H9 (cell line): ENCODE data around the gene KIRREL3. TPM values are rescaled to one million over a fixed set of nuclear protein-coding genes. Genes with fewer than 3 reads are reported as not detected.

ENCODE experiments used
- DNase-seq: peaks from one replicate; pipeline ENCODE4 v3.0.0-alpha.2; 2017
- H2AFZ ChIP-seq: one replicate; pipeline ENCODE4 v1.6.1; 2013; ENCODE audit warnings: mild to moderate bottlenecking, low read length, control low read depth, moderate library complexity
- H2AK5ac ChIP-seq: 2 replicates; pipeline ENCODE4 v1.6.1; 2013; ENCODE audit warnings: low read length, control low read depth, mixed read lengths; ENCODE audit not compliant: insufficient read length
- H2BK120ac ChIP-seq: one replicate; pipeline ENCODE4 v1.6.1; 2013; ENCODE audit warnings: low read depth, mild to moderate bottlenecking, low read length, control low read depth, inconsistent platforms; ENCODE audit not compliant: poor library complexity, severe bottlenecking
- H2BK12ac ChIP-seq: 2 replicates; pipeline ENCODE4 v1.6.1; 2013; ENCODE audit warnings: low read length, control low read depth, mixed read lengths, low read depth; ENCODE audit not compliant: insufficient read length
- H2BK15ac ChIP-seq: 2 replicates; pipeline ENCODE4 v1.6.1; 2013; ENCODE audit warnings: low read depth, low read length, control low read depth
- H2BK20ac ChIP-seq: one replicate; pipeline ENCODE4 v1.6.1; 2013; ENCODE audit warnings: low read depth, mild to moderate bottlenecking, low read length, control low read depth, inconsistent platforms; ENCODE audit not compliant: poor library complexity, severe bottlenecking
- H2BK5ac ChIP-seq: 2 replicates; pipeline ENCODE4 v1.6.1; 2013; ENCODE audit warnings: low read length, control low read depth, mixed read lengths; ENCODE audit not compliant: insufficient read length
- H3K14ac ChIP-seq: 2 replicates; pipeline ENCODE4 v1.6.1; 2013; ENCODE audit warnings: low read length, control low read depth; ENCODE audit not compliant: insufficient read depth
- H3K18ac ChIP-seq: 2 replicates; pipeline ENCODE4 v1.6.1; 2013; ENCODE audit warnings: low read depth, mild to moderate bottlenecking, mixed read lengths, low read length, control low read depth; ENCODE audit not compliant: insufficient read length
- H3K23ac ChIP-seq: 2 replicates; pipeline ENCODE4 v1.6.1; 2013; ENCODE audit warnings: low read length, control low read depth, mixed read lengths, low read depth; ENCODE audit not compliant: insufficient read length
- H3K23me2 ChIP-seq: 2 replicates; pipeline ENCODE4 v1.6.1; 2013; ENCODE audit warnings: low read depth, mild to moderate bottlenecking, mixed read lengths, low read length, control low read depth; ENCODE audit not compliant: insufficient read length, poor library complexity, severe bottlenecking
- H3K27ac ChIP-seq: 2 replicates; pipeline ENCODE4 v1.5.1; 2013; ENCODE audit warnings: low read length, control low read depth, mixed read lengths, low read depth; ENCODE audit not compliant: insufficient read length
- H3K27me3 ChIP-seq: 2 replicates; pipeline ENCODE4 v1.6.1; 2013; ENCODE audit warnings: low read length, control low read depth, inconsistent platforms; ENCODE audit not compliant: insufficient read depth
- H3K4ac ChIP-seq: 2 replicates; pipeline ENCODE4 v1.6.1; 2013; ENCODE audit warnings: low read depth, mild to moderate bottlenecking, control low read depth, inconsistent platforms, low read length, moderate library complexity
- H3K4me1 ChIP-seq: 2 replicates; pipeline ENCODE4 v1.6.1; 2013; ENCODE audit warnings: low read length, control low read depth, inconsistent platforms; ENCODE audit not compliant: insufficient read depth
- H3K4me2 ChIP-seq: 2 replicates; pipeline ENCODE4 v1.6.1; 2013; ENCODE audit warnings: low read length, control low read depth, mixed read lengths; ENCODE audit not compliant: insufficient read length, insufficient read depth
- H3K56ac ChIP-seq: 2 replicates; pipeline ENCODE4 v1.6.1; 2013; ENCODE audit warnings: low read depth, mild to moderate bottlenecking, mixed read lengths, low read length, control low read depth; ENCODE audit not compliant: insufficient read length
- H3K79me1 ChIP-seq: 2 replicates; pipeline ENCODE4 v1.6.1; 2013; ENCODE audit warnings: low read depth, mild to moderate bottlenecking, moderate library complexity, low read length, control low read depth, inconsistent platforms; ENCODE audit not compliant: insufficient read depth, poor library complexity, severe bottlenecking
- H3K79me2 ChIP-seq: 2 replicates; pipeline ENCODE4 v1.6.1; 2013; ENCODE audit warnings: low read length, control low read depth, inconsistent platforms; ENCODE audit not compliant: insufficient read depth
- H3K9ac ChIP-seq: 2 replicates; pipeline ENCODE4 v1.6.1; 2013; ENCODE audit warnings: low read length, control low read depth, mixed read lengths; ENCODE audit not compliant: insufficient read length; ENCODE audit errors: extremely low read depth
- H3K9me3 ChIP-seq: one replicate; pipeline ENCODE4 v1.6.1; 2013; ENCODE audit warnings: low read depth, low read length, inconsistent platforms; ENCODE audit not compliant: control insufficient read depth
- H3T11ph ChIP-seq: one replicate; pipeline ENCODE4 v1.6.1; 2013; ENCODE audit warnings: mild to moderate bottlenecking, low read length, control low read depth, inconsistent platforms
- H4K20me1 ChIP-seq: one replicate; pipeline ENCODE4 v1.6.1; 2013; ENCODE audit not compliant: control insufficient read depth, insufficient read length, insufficient read depth
- H4K5ac ChIP-seq: 2 replicates; pipeline ENCODE4 v1.6.1; 2013; ENCODE audit warnings: low read depth, mild to moderate bottlenecking, mixed read lengths, low read length, control low read depth; ENCODE audit not compliant: insufficient read length
- H4K8ac ChIP-seq: replicated peaks from 2 replicates; pipeline ENCODE4 v1.6.1; 2013; ENCODE audit warnings: low read length, control low read depth, mixed read lengths, low read depth; ENCODE audit not compliant: insufficient read length
- H4K91ac ChIP-seq: 2 replicates; pipeline ENCODE4 v1.6.1; 2013; ENCODE audit warnings: low read depth, mild to moderate bottlenecking, moderate library complexity, mixed read lengths, low read length, control low read depth; ENCODE audit not compliant: insufficient read length
- H3K27ac Mint-ChIP-seq, 3 experiments: 2 replicates in 2 of 3; 3 replicates in 1 of 3; pipeline ENCODE4 v1.8.0; 2020 to 2021; ENCODE audit warnings: mixed read lengths in 3 of 3, mild to moderate bottlenecking in 1 of 3, moderate library complexity in 1 of 3
- H3K27me3 Mint-ChIP-seq: 2 replicates; pipeline ENCODE4 v1.8.0; 2021; ENCODE audit warnings: low read depth, mild to moderate bottlenecking, moderate library complexity, mixed read lengths
- H3K36me3 Mint-ChIP-seq, 3 experiments: 2 replicates in 2 of 3; 3 replicates in 1 of 3; pipeline ENCODE4 v1.8.0; 2020 to 2021; ENCODE audit warnings: low read depth in 3 of 3, mixed read lengths in 3 of 3; ENCODE audit not compliant: insufficient read depth in 1 of 3
- H3K4me1 Mint-ChIP-seq, 2 experiments: 2 replicates each; pipeline ENCODE4 v1.8.0; 2020; ENCODE audit warnings: mixed read lengths in 2 of 2
- H3K4me3 Mint-ChIP-seq, 2 experiments: 2 replicates in 1 of 2; 3 replicates in 1 of 2; pipeline ENCODE4 v1.8.0; 2020 to 2021; ENCODE audit warnings: mild to moderate bottlenecking in 2 of 2, mixed read lengths in 2 of 2, moderate library complexity in 1 of 2
- H3K9me3 Mint-ChIP-seq, 2 experiments: 2 replicates in 1 of 2; 3 replicates in 1 of 2; pipeline ENCODE4 v1.8.0; 2020; ENCODE audit warnings: mild to moderate bottlenecking in 2 of 2, mixed read lengths in 2 of 2, moderate library complexity in 1 of 2
- CTCF ChIP-seq: fragments of 200-600 bp; sonication (generic); conservative IDR thresholded peaks from 3 replicates; pipeline ENCODE4 v1.8.0; 2021; ENCODE audit warnings: antibody characterized with exemption, mild to moderate bottlenecking
- WGBS: extraction: QIAGEN DNeasy Blood & Tissue Kit; methylation state at CpG from one replicate; pipeline ENCODE4 v1.1.7; 2013; ENCODE audit warnings: missing lambda C conversion rate, low lambda C conversion rate, mixed read lengths; ENCODE audit not compliant: insufficient read length; ENCODE audit errors: extremely low coverage; 5-methylcytosine and 5-hydroxymethylcytosine counted together
- total RNA-seq: library from RNA; stranded (reverse); gene quantifications from 2 replicates; pipeline ENCODE4 v1.2.1, GENCODE V29; 2021

KIRREL3 gene
- total RNA-seq, 1 experiment from 2014 or later: 0.17 TPM

- H3K14ac ChIP-seq: no peak overlapping the region
- no peak overlapping the region for H3K27ac ChIP-seq
- no peak overlapping the region for H3K18ac ChIP-seq
- no peak overlapping the region for H2AFZ ChIP-seq
- Mint-ChIP-seq H3K27me3 (peaks cover 6% of the 10 kb centered on the region), H3K27ac (no peak overlapping the region), H3K9me3 (no peaks in the 10 kb centered on the region; a peak in 1 of 5 replicates), H3K4me3 (no peak overlapping the region), H3K4me1 (peaks cover 21 to 37% of the 10 kb centered on the region in 2 experiments), H3K36me3 (no peaks in the 10 kb centered on the region)
- H2BK5ac ChIP-seq: no peak overlapping the region
- H4K91ac ChIP-seq: no peak overlapping the region
- DNase-seq: no peak
- H2AK5ac ChIP-seq: no peak overlapping the region
- H3K27me3 ChIP-seq: no peaks in the 10 kb centered on the region
- no peak overlapping the region for H2BK12ac ChIP-seq
- no peaks in the 10 kb centered on the region for H3K79me2 ChIP-seq
- TF ChIP-seq CTCF: no peak
- no CpG with 5 or more reads among the region's 6 CpGs for WGBS
- no peaks in the 10 kb centered on the region for H3K9me3 ChIP-seq
- no peaks in the 10 kb centered on the region; the same call in none of the 2 replicates for H3K4me1 ChIP-seq
- H4K8ac ChIP-seq: no peak overlapping the region
- no peaks in the 10 kb centered on the region for H3K23me2 ChIP-seq
- H3T11ph ChIP-seq: no peak overlapping the region
- no peak overlapping the region for H3K9ac ChIP-seq
- no peak overlapping the region for H2BK15ac ChIP-seq
- no peak overlapping the region for H4K5ac ChIP-seq
- no peak overlapping the region for H2BK20ac ChIP-seq
- no peak overlapping the region for H3K4me2 ChIP-seq
- no peak overlapping the region for H3K23ac ChIP-seq
- H3K79me1 ChIP-seq: no peaks in the 10 kb centered on the region
- H3K56ac ChIP-seq: no peak overlapping the region
- no peak overlapping the region for H3K4ac ChIP-seq
- no peaks in the 10 kb centered on the region for H4K20me1 ChIP-seq
- no peak overlapping the region for H2BK120ac ChIP-seq
These were observed 302.6 kb downstream of the KIRREL3 start for GRCh38 chr11:126697936-126698335.
